Stomach (tissue), 4 donors: Measurements from ENCODE around the gene HECTD4.

Experiments used
- CTCF ChIP-seq, 7 experiments: fragments of 450-650 bp in 4 of 7; fragments of 200-600 bp in 3 of 7; sonication (generic) in 3 of 7; IDR thresholded peaks; one replicate each; pipeline ENCODE4 v1.5.1; 2016 to 2019; ENCODE audit warnings: antibody characterized with exemption in 7 of 7, control low read depth in 2 of 7, mild to moderate bottlenecking in 1 of 7
- POLR2A ChIP-seq, 4 donors: fragments of 450-650 bp; IDR thresholded peaks; one replicate each; pipeline ENCODE4 v1.6.1; 2016; ENCODE audit warnings: antibody characterized with exemption in 4 of 4, control low read depth in 2 of 4, mild to moderate bottlenecking in 1 of 4, moderate library complexity in 1 of 4

- TF ChIP-seq CTCF (IDR thresholded peaks at IDR 0.05), result no peak
- no peak for TF ChIP-seq POLR2A (IDR thresholded peaks at IDR 0.05)
These were observed 31.3 kb downstream of the HECTD4 start for GRCh38 chr12:112350593-112351592.
